Cortex of kidney (tissue), 1 donor: ENCODE results near the gene CFAP70.
"Not testable (repeated sequence)": the region's sequence is repeated elsewhere in the genome, so short reads cannot be mapped to it uniquely, and the experiment has no call there.

ENCODE experiments used
- DNase-seq: peaks from one replicate; lab custom pipeline; 2025; lab: John Stamatoyannopoulos, UW

The CFAP70 gene

DNA sequence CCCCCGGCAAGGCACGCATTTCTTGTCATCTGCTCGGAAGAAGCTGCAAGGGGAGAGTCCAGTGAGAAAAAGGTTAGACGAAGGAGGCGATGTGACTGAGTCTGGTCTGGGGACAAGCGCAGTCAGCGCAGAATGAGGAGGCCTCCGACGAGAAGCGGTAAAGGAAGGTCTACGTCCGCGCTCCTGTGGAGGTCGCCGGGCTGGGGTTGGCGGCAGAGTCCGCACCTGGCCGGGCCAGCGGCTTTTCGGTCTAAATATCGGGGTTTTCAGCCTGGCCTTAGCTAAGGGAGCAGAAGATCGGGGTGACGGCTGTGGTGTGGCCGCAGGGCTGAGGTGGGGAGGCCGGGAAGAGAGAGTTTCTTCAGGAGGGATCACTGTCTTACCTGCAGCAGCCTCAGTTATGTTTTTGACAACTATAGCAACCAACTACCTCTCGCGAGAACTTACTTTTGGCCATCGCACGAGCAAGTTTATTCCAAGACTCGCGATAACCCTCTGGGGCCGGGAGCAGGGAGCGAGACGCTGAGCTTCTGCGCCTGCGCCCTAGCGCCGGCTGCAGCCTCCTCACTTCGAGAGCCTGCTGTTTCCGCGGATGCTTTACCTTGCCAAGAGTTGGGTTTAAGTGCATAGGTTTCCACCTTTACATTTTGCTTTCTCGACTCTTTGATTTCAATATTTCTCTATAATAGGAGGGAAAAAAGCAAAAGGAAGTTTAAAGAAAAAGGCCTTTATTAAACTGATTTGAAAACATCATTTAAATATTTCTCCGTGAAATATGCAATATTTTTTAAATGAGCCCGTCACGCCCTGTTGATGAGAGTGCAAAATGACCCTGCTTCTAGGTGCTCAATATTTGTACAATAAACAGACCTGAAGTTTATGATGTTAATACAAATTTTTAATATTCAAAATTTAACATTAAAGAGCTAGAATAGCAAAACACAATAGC is at the start of gene CFAP70:
Gene CFAP70 (minus strand): TSS at position 534 of the 949 bp plus-strand sequence. CDS start 4,068 bp downstream, outside the sequence.
- no peak for DNase-seq

DNA sequence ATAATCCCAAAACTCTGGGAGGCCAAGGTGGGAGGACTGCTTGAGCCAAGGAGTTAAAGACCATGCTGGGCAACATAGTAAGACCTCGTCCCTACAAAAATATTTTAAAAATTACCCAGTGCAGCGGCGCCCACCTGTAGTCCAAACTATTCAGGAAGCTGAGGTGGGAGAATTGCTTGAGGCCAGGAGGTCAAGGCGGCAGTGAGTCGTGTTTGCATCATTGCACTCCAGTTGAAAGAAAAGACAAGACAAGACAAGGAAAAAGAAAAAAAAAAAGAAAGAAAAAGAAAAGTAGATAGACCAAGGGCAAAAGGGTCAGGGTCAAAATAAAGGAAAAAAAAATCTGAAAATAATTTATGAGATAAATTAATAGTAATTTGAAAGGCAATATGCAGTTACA is 49.4 kb upstream of the CFAP70 start:
- DNase-seq: no peak

DNA sequence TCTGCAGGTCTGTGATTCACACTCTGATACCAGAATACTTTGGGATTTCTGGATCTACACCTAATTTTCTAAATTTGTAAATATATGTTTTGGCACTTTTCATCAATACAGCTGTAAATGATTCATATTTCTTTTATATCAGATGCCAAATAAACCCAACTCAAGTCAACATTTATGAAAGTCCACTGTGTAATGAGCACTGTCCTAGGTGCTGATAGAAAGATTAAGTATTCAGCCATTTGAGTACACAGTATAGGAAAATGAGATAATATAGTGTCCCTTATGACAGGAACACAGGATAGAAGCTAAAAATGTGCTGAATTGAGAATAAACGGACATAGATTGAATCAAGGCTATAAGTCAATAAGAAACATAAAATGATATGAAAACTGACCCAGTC is 48.8 kb upstream of the CFAP70 start:
- DNase-seq: no peak

DNA sequence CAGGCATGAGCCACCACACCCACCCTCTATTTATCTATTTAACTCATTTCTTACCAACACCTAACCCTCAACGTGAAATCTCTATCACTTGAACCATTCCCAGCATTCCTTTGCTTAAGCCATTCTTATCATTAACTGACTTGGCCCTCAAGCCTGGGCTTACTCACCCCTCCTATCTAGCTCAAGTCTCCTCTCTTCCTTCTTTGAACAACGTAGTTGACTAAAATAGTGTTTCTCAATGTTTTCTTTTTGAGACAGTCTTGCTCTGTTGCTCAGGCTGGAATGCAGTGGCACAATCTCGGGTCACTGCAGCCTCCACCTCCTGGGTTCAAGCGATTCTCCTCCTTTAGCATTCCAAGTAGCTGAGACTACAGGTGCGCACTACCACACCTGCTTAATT is 48.2 kb upstream of the CFAP70 start:
- DNase-seq: no peak

DNA sequence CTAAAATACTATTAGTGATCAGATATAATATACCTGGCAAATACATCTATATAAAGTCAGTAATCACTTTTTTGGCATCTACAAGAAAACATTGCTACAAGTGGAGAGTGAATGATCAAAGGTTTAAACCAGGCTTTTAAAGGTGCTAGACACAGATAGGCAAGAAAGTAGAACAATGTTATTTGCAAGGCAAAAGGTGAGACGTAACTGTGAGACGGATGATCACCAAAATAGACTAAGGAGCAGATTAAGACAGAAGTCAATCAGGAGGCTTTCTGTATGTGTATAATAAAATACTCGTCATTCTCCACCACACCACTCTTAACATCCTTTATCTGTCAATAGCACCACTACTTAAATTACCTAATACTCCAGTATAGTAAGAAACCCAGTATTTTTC is 46.9 kb upstream of the CFAP70 start:
- DNase-seq: no peak

DNA sequence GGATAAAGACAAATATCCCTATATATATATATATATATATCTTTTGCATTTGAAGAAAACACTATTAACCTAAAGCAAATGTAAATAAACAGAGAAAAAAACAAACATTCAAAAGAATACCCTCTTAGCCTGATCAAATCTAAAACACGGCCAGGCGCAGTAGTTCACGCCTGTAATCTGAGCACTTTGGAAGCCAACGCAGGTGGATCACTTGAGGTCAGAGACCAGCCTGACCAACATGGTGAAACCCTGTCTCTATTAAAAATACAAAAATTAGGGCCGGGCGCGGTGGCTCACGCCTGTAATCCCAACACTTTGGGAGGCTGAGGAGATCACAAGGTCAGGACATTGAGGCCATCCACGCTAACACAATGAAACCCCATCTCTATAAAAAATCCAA is 46.0 kb upstream of the CFAP70 start:
- no peak for DNase-seq

DNA sequence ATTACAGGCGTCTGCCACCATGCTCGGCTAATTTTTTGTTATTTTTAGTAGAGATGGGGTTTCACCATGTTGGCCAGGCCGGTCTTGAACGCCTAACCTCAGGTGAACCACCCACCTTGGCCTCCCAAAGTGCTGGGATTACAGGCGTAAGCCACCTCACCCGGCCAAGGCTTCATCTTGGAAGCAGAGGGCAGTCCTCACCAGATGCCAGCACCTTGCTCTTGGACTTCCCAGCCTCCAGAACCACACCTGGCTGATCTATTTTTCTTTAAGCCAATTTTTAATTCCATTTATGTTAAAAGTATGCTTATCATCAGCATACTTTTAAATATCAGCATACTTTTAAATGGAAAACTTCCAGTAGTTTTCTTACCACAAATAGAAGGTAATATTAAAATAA is 43.0 kb upstream of the CFAP70 start:
- DNase-seq: no peak

DNA sequence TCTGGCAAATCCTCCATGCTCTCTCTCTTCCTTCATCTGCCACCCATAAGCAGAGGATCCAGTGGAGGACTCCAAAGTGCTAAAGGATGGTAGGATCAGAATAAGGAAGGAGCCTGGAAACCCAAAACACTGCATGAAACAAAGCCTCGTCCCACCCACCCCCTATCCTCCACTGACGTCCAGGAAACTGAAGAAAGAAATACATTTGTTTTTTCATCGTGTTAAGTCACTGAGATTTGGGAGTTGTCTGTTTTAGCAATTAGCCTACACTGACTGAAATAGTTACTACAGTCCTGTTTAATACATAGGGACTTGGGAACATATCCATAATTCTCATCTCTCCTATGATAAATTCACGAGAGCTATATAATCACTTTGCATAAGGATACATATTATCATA is 40.4 kb upstream of the CFAP70 start:
- no peak for DNase-seq

DNA sequence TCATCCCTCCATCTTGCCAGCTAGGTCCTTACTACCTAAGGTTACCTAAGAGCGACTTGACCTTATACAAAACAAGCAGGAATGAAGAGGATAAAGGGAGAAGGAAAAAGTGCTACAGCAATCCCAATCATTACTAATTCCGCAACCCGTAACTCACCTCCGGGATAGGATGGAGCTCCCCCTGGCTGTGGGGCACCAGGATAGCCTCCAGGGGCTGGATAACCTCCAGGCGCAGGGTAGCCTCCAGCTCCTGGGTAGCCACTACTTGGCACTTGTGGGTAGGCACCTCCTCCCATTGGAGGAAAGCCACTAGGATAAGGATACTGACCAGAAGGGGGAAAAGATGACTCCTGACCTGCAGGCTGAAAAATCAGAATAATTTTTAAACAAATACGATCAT is 39.4 kb upstream of the CFAP70 start:
- no peak for DNase-seq

DNA sequence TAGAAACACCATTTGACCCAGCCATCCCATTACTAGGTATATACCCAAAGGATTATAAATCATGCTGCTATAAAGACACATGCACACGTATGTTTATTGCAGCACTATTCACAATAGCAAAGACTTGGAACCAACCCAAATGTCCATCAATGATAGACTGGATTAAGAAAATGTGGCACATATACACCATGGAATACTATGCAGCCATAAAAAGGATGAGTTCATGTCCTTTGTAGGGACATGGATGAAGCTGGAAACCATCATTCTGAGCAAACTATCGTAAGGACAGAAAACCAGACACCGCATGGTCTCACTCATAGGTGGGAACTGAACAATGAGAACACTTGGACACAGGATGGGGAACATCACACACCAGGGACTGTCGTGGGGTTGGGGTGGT is 35.7 kb upstream of the CFAP70 start:
- DNase-seq: not testable (repeated sequence)

DNA sequence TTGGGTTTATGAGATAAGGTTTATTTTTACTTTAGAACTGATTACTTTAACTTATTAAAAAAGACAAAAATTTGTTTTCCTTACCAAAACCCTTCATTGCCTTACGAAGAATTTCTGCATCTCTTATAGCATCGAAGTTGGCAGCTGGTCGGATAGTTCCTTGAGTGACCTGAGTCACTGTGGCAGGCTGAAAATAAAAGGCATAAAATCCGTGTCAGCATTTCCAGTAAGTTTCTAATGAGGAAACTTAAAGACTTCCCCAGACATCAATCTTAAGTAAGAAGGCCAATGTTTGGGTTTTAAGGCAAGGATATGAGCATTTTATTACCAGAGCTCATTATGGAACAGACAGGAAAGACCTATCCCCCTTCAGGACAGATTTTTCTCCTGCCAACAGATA is 29.6 kb upstream of the CFAP70 start:
- DNase-seq: no peak

DNA sequence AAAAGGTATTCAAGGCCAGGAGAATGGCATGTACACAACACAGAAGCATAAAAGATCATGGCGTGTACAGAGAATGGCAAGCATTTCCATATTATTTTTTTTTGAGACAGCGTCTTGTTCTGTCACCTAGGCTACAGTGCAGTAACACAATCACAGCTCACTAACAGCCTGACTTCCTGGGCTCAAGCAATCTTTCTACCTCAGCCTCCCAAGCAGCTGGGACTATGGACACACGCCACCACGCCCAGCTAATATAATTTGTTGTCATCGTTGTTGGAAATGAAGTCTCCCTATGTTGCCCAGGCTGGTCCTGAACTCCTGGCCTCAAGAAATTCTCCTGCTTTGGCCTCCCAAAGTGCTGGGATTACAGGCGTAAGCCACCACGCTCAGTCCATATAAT is 27.9 kb upstream of the CFAP70 start:
- no peak for DNase-seq

DNA sequence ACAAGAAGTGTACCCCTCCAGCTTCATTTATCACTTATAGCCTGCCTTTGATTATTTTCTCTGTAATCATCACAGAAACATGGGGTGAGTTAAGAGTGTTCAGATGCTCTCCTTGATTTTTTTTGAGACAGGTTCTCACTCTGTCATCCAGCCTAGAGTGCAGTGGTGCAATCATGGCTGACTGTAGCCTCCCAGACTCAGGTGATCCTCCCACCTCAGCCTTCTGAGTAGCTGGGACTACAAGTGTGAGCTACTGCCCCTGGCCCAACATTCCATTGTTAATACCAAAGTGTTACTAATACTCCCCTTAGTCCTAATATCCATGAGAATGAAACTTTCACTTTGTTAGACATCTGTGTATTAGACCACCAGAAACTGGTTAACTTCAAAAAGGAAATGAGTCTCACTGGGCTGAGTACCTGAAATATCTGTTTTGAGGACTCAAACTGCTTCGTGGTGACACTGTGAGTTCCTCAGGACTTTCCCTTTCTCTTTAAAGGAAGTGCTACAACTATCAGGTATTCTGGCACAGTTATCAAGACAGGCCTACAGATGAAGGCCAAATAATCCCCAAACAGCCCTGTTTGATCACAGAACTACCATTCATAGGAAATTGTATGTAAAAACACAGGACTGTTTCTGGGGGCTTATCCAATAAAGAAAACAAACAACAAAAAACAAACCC is 20.5 kb upstream of the CFAP70 start:
- DNase-seq: no peak

DNA sequence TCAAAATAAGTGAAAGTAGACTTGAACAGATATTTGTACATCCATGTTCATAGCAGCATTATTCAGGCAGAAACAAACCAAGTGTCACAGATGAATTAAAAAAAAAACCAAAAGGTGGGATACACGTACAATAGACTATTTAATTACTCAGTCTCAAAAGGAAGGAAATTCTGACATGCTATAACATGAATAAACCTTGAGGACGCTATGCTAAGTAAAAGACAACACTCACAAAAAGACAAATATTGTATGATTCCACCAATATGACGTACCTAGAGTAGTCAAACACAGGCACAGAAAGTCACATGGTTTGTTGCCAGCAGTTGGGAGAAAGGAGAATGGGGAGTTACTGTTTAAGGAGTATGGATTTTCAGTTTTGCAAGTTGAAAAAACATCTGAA is 18.0 kb upstream of the CFAP70 start:
- no peak for DNase-seq

DNA sequence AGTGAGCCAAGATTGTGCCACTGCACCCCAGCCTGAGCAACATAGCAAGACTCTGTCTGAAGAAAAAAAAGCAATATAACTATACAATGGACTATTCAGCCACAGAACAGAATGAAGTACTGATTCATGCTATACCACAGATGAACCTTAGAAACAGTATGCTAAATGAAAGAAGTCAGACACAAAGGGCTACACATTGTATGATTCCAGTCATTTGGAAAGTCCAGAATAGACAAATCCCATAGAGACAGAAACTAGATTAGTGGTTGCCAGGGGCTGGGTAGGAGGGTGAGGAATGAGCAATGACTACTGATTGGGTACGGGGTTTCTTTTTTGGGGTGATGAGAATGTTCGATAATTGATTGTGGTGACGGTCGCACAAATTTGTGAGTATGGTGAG is 9.6 kb upstream of the CFAP70 start:
- no peak for DNase-seq

DNA sequence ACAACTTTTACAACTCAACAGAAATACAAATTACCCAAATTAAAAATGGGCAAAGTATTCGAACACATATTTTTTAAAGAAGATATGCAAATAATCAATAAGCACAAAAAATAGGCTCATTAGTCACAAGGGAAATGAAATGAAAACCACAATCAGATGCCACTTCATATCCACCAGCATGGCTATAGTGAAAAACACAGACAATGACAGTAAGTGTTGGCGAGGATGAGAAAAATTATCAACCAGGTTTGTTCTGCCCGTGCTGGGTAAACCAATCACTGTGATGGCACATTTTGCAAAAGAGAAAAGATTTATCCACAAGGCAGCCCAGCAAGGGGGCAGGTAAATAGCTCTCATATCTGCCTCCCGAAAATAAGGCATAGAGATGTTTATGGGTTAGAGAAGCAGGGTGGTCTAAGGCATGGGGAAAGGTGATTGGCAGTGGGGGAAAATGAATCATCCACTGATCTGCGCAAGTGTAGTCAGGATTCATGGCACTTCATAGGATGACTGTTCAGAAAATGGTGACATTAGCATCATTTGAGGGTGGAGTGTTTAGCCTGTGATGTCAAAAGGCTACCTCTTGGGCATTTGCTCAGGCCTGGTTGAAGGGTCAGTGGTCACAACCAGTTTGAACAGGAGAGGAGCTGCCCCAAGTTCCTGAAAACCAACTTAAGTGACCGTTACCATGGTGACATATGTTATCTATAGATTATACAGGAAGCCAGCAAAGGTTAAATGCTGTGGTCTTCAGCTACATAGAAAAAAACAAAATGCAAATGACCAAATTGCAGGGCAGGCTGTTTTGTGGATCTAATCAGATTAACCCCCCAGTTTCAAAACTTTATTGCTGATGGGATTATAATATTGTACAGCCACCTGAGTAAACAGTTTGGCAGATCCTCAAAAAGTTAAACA is 8.0 kb upstream of the CFAP70 start:
- no peak for DNase-seq

DNA sequence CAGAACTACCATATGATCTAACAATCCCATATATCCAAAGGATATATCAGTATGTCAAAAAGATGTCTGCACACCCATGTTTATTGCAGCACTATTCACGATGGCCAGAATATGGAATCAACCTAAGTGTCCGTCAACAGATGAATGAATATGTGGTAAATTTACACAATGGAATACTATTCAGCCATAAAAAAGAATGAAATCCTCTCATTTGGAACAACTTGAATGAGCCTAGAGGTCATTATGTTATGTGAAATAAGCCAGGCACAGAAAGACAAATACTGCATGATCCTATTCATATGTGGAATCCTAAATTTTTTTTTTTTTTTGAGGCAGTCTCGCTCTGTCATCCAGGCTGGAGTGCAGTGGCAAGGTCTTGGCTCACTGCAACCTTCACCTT is 6.3 kb upstream of the CFAP70 start:
- DNase-seq: no peak

DNA sequence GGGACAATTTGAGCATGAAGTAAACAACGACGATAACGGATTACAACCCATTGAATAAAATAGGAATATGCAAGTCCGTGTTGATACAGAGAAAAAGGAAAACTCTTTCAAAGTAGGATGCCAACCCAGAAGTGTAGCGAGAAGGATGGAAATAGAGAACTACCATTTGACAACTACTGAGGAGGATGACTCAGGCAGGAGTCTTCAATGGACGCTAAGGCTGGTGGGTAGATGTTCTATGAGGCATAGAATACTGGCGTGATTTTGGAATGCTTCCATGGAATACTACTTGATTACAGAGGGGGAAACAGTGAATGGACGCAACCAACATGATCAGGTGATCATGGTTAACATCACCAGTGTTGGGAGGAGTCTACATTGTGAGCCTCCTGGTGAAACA is 828 bp upstream of the CFAP70 start:
- no peak for DNase-seq

DNA sequence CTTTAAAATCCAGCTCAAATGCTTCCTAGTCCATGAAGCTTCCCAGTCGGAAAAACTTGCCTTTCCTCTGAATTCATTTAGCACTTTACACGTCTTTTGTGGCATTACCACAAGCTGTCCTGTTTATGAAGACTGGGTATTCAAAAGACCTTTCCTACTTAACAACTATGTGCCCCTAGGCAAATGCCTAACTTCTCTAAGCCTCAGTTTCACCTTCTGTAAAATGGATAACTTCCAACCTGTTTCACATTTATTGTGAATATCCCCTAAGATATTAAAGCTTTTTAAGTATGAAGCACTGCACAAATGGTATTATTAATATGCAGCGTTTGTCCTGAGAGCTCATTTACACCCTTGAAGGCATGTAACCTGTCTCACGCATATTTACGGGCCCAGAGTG is 843 bp downstream of the CFAP70 start:
- DNase-seq: no peak

DNA sequence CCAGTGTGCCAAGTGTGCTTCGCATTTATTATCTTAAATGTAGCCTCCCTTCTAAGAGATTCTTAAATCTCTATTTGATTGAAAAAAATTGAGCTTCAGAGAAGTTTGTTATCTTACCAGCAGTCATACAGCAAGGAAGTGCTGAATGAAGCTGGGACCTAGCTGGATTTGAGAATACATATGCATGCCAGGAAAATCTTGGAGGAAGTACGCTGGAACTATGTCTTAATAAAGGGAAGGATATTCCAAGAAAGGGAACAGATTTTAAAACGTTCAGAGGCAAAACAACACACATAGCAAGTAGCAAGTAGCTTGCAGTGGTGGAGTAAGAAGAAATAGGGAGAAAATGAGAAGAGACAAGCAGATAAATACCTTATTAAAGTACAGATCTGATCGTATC is 1.5 kb downstream of the CFAP70 start:
- DNase-seq: no peak

DNA sequence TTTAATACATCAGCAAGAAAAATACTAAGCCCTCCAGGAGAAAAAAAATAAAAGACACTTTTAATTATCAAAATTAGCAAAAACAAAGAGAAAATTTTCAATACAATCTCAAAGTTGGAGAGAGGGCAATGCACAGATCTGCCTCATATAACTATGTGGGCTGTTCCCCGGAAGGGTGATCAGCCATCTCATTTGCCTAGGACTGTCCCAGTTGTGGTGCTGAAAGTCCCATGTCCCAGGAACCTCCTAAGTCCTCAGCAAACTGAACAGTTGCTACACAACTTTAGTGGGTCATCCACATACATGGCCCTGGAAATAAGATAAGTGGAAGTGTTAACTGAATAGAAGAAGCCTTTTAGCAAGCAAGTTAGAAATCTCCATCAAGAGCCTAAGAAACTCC is 14.4 kb downstream of the CFAP70 start:
- no peak for DNase-seq

DNA sequence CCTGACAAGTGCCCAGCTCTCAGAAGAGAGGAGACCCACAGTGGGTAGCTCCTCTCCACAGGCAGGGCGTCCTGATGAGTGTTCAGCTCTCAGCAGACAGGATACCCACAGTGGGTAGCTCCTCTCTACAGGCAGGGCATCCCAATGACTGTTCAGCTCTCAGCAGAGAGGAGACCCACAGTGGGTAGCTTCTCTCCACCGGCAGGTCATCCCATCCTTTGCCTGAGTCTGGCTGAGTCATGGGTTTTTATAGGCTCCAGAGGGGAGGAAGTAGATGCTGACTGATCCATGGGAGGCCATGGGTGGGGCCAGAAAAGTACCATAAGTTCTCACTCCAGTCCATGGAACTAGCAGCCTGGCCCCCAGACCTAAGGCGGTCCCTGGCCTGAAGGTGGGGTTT is 18.5 kb downstream of the CFAP70 start:
- DNase-seq: no peak
